GM12873 (cell line): ENCODE data around the gene ZBTB2.

Experiments used
- TF ChIP-seq, protein P1 (sequence below): IDR thresholded peaks from 2 replicates; pipeline ENCODE4 v1.5.1; 2012; ENCODE audit warnings: low read depth, mild to moderate bottlenecking, moderate library complexity, low read length, control low read depth; ENCODE audit not compliant: insufficient read depth; ENCODE audit errors: missing control alignments

ZBTB2 gene

GRCh38 chr6:151432651-151433050 lies 41.3 kb upstream of the ZBTB2 start:
- TF ChIP-seq, protein P1, sequence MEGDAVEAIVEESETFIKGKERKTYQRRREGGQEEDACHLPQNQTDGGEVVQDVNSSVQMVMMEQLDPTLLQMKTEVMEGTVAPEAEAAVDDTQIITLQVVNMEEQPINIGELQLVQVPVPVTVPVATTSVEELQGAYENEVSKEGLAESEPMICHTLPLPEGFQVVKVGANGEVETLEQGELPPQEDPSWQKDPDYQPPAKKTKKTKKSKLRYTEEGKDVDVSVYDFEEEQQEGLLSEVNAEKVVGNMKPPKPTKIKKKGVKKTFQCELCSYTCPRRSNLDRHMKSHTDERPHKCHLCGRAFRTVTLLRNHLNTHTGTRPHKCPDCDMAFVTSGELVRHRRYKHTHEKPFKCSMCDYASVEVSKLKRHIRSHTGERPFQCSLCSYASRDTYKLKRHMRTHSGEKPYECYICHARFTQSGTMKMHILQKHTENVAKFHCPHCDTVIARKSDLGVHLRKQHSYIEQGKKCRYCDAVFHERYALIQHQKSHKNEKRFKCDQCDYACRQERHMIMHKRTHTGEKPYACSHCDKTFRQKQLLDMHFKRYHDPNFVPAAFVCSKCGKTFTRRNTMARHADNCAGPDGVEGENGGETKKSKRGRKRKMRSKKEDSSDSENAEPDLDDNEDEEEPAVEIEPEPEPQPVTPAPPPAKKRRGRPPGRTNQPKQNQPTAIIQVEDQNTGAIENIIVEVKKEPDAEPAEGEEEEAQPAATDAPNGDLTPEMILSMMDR, result no peak

- TF ChIP-seq, protein P1, result no peak
Observed at GRCh38 chr6:151431337-151431736, 40.0 kb upstream of the ZBTB2 start.

DNA sequence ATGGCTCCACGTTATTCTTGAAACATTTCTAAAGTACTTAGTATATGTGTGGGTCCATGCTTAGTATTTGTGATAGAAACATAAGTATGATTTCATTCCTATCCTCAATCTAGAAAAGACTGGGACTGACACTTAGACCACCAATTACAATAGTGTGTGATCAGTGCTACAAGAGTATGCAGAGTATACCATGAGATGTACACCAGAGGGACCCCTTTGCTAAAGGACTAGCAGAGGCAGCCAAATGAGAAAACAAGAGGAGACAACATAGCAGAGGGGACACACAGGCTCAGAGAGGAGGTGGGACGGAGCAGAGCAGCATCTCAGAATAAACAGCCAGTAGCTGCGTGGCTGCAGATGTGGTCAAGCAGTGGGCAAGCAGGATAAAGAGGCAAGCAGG lies 39.5 kb upstream of the ZBTB2 start:
- TF ChIP-seq, protein P1, result no peak

- TF ChIP-seq, protein P1, result no peak
Observed at GRCh38 chr6:151428093-151428735, 36.9 kb upstream of the ZBTB2 start.

GRCh38 chr6:151425561-151425960 lies 34.2 kb upstream of the ZBTB2 start:
- TF ChIP-seq, protein P1, result no peak

- TF ChIP-seq, protein P1, result no peak
Observed at GRCh38 chr6:151422981-151423380, 31.6 kb upstream of the ZBTB2 start.

- TF ChIP-seq, protein P1, result no peak
Observed at GRCh38 chr6:151417477-151417876, 26.1 kb upstream of the ZBTB2 start.
